PC-9 (cell line): ENCODE data around the gene SMCHD1. TPM values are rescaled to one million over a fixed set of nuclear protein-coding genes. Genes with fewer than 3 reads are reported as not detected.

Source experiments
- BruUV-seq: library from RNA; stranded (reverse); fragments of 400-500 nt; replicated peaks from 2 replicates; lab custom pipeline; 2021; lab: Mats Ljungman, UMichigan
- CTCF ChIA-PET: fragments of 300-600 bp; sonication (Branson Sonifier 250); formaldehyde crosslinking; loops from one replicate; lab custom pipeline; 2022; ENCODE audit warnings: antibody characterized with exemption; lab: Charles Lee
- POLR2A ChIA-PET: fragments of 300-600 bp; sonication (Branson Sonifier 250); formaldehyde crosslinking; loops from one replicate; lab custom pipeline; 2022; ENCODE audit warnings: antibody characterized with exemption; ENCODE audit not compliant: unreplicated experiment; lab: Charles Lee
- DNase-seq, 2 experiments: peaks; one replicate each; pipeline versions ENCODE4 v3.0.0 to v3.0.0-alpha.2; 2015 to 2022; ENCODE audit warnings: mixed read lengths in 1 of 2
- H2AFZ ChIP-seq: fragments of 200-600 bp; sonication (generic); 2 replicates; pipeline ENCODE4 v1.8.1; 2017; ENCODE audit warnings: antibody characterized with exemption
- H3F3A ChIP-seq: fragments of 200-600 bp; sonication (generic); 2 replicates; pipeline ENCODE4 v1.8.1; 2017; ENCODE audit warnings: antibody characterized with exemption, mild to moderate bottlenecking, low read depth; ENCODE audit not compliant: insufficient read depth
- H3K27ac ChIP-seq: fragments of 200-600 bp; sonication (generic); 2 replicates; pipeline ENCODE4 v1.6.1; 2016; ENCODE audit warnings: mixed run types
- H3K27me3 ChIP-seq: fragments of 200-600 bp; sonication (generic); 2 replicates; pipeline ENCODE4 v1.6.1; 2016; ENCODE audit warnings: low read depth, mixed run types; ENCODE audit not compliant: insufficient read depth
- H3K36me3 ChIP-seq: fragments of 200-600 bp; sonication (generic); 2 replicates; pipeline ENCODE4 v1.6.1; 2016; ENCODE audit warnings: low read depth, mixed run types
- H3K4me1 ChIP-seq: fragments of 200-600 bp; sonication (generic); replicated peaks from 2 replicates; pipeline ENCODE4 v1.6.1; 2016; ENCODE audit warnings: mixed run types; ENCODE audit not compliant: insufficient read depth
- H3K4me2 ChIP-seq: fragments of 200-600 bp; sonication (generic); 2 replicates; pipeline ENCODE4 v1.6.1; 2017; ENCODE audit warnings: mixed run types
- H3K4me3 ChIP-seq: fragments of 200-600 bp; sonication (generic); 2 replicates; pipeline ENCODE4 v1.6.1; 2016; ENCODE audit warnings: mixed run types
- H3K79me2 ChIP-seq: fragments of 200-600 bp; sonication (generic); 2 replicates; pipeline ENCODE4 v1.6.1; 2017; ENCODE audit warnings: low read depth, mixed run types
- H3K9me2 ChIP-seq: fragments of 200-600 bp; sonication (generic); 2 replicates; pipeline ENCODE4 v1.8.1; 2017; ENCODE audit warnings: mild to moderate bottlenecking; ENCODE audit not compliant: insufficient read depth
- H3K9me3 ChIP-seq: fragments of 200-600 bp; sonication (generic); 2 replicates; pipeline ENCODE4 v1.8.1; 2016; ENCODE audit warnings: low read depth; ENCODE audit not compliant: insufficient read depth
- H4K20me1 ChIP-seq: fragments of 200-600 bp; sonication (generic); 2 replicates; pipeline ENCODE4 v1.8.1; 2017; ENCODE audit not compliant: insufficient read depth
- CTCF ChIP-seq: fragments of 200-600 bp; sonication (generic); conservative IDR thresholded peaks from 2 replicates; pipeline ENCODE4 v1.6.1; 2017; ENCODE audit warnings: mixed run types, antibody characterized with exemption, mild to moderate bottlenecking, moderate library complexity
- EZH2 ChIP-seq: fragments of 200-600 bp; sonication (generic); IDR thresholded peaks from 2 replicates; pipeline ENCODE4 v1.8.0; 2017; ENCODE audit warnings: antibody characterized with exemption, low read depth
- intact Hi-C: fragments of 100-400 bp; cut with micrococcal nuclease; formaldehyde crosslinking; loops from one replicate; pipeline ENCODE4 v1.10.0; 2022; ENCODE audit not compliant: unreplicated experiment
- total RNA-seq: library from RNA; stranded (reverse); gene quantifications from 2 replicates; pipeline ENCODE4 v1.2.3, GENCODE V29; 2021

SMCHD1 gene
- total RNA-seq, 1 experiment from 2014 or later = 73.7 TPM

GRCh38 chr18:2686349-2686968 lies 30.9 kb downstream of the SMCHD1 start:
- peaks cover 54% of the 10 kb centered on the region for H3K36me3 ChIP-seq
- POLR2A ChIA-PET = interaction anchor here (0.6 kb wide), 1 partner anchor 119 kb away, joined by 5 read pairs; no protein-coding TSS in a partner anchor

GRCh38 chr18:2687390-2688001 lies 32.0 kb downstream of the SMCHD1 start:
- no peak overlapping the region for H3K4me3 ChIP-seq
- BruUV-seq = no TSS peak
- H3K27ac ChIP-seq = no peak overlapping the region
- no peak overlapping the region for H2AFZ ChIP-seq
- ChIA-PET POLR2A (no interaction called here), CTCF (no interaction called here)
- H3K9me3 ChIP-seq = peaks cover 22% of the 10 kb centered on the region
- DNase-seq = no peak
- H3K9me2 ChIP-seq = no peaks in the 10 kb centered on the region
- no peaks in the 10 kb centered on the region for H3K27me3 ChIP-seq
- H3K4me2 ChIP-seq = no peak overlapping the region
- peaks cover 3% of the 10 kb centered on the region for H4K20me1 ChIP-seq
- peaks cover 50% of the 10 kb centered on the region for H3K36me3 ChIP-seq
- H3K79me2 ChIP-seq = peaks cover 49% of the 10 kb centered on the region
- no peaks in the 10 kb centered on the region for H3K4me1 ChIP-seq
- intact Hi-C loops = no loop called here
- H3F3A ChIP-seq = peaks cover 9% of the 10 kb centered on the region; the same call in 1 of the 2 replicates
- TF ChIP-seq CTCF (no peak), EZH2 (no peak)

More at GRCh38 chr18:2686349-2686968, 30.9 kb downstream of the SMCHD1 start:
- no peak overlapping the region for H3K27ac ChIP-seq
- no peaks in the 10 kb centered on the region for H3K4me1 ChIP-seq
- peaks cover 22% of the 10 kb centered on the region for H3K9me3 ChIP-seq
- CTCF ChIA-PET = no interaction called here
- BruUV-seq = no TSS peak
- no peak overlapping the region for H3K4me2 ChIP-seq
- TF ChIP-seq EZH2 = no peak
- no peak for TF ChIP-seq CTCF
- H3F3A ChIP-seq = peaks cover 9% of the 10 kb centered on the region; the same call in 1 of the 2 replicates
- H3K9me2 ChIP-seq = no peaks in the 10 kb centered on the region; the same call in 1 of the 2 replicates
- intact Hi-C loops = no loop called here
- peaks cover 59% of the 10 kb centered on the region for H3K79me2 ChIP-seq
- DNase-seq = no peak
- peaks cover 3% of the 10 kb centered on the region for H4K20me1 ChIP-seq
- no peak overlapping the region for H3K4me3 ChIP-seq
- H2AFZ ChIP-seq = no peak overlapping the region
- no peaks in the 10 kb centered on the region for H3K27me3 ChIP-seq

GRCh38 chr18:2692508-2692907 lies 37.0 kb downstream of the SMCHD1 start:
- Histone ChIP-seq H3K4me1 (no peaks in the 10 kb centered on the region), H4K20me1 (peaks cover 8% of the 10 kb centered on the region), H3K4me3 (no peak overlapping the region), H3F3A (peaks cover 27% of the 10 kb centered on the region), H3K9me2 (no peaks in the 10 kb centered on the region), H3K4me2 (no peak overlapping the region), H2AFZ (no peak overlapping the region), H3K9me3 (no peaks in the 10 kb centered on the region), H3K27ac (no peak overlapping the region), H3K79me2 (peaks cover 9% of the 10 kb centered on the region; the same call in 1 of the 2 replicates), H3K36me3 (peaks cover 34% of the 10 kb centered on the region), H3K27me3 (no peaks in the 10 kb centered on the region)
- ChIA-PET POLR2A (no interaction called here), CTCF (no interaction called here)
- no peak for DNase-seq
- TF ChIP-seq EZH2 (no peak), CTCF (no peak)
- intact Hi-C loops = no loop called here
- BruUV-seq = no TSS peak
